Right lobe of liver (tissue), 4 donors: ENCODE results near the gene ZNF667.

Experiments used
- CTCF ChIP-seq, 4 donors: fragments of 200-600 bp in 3 of 4; fragments of 450-650 bp in 1 of 4; IDR thresholded peaks; one replicate each; pipeline versions ENCODE4 v1.5.1 to v1.8.0; 2016 to 2022; ENCODE audit warnings: antibody characterized with exemption in 4 of 4, mild to moderate bottlenecking in 2 of 4
- POLR2A ChIP-seq: fragments of 450-650 bp; IDR thresholded peaks from one replicate; pipeline ENCODE4 v1.6.1; 2017; ENCODE audit warnings: antibody characterized with exemption, mild to moderate bottlenecking
- donor health status: DM: no; HTN: no; CAD: no.
- donor health status: DM: no; HTN: no; CAD: no.
- donor health status: DM: no; HTN: yes; CAD: no.

- TF ChIP-seq CTCF (IDR thresholded peaks at IDR 0.05): no peak
- TF ChIP-seq POLR2A: peak; percentile 19
Observed at GRCh38 chr19:56403764-56404704, 73.1 kb downstream of the ZNF667 start, which contains the start of gene ZNF583.
